COR-L47 (cell line): ENCODE measurements around the gene TPPP3.
"Not testable (repeated sequence)": the region's sequence is repeated elsewhere in the genome, so short reads cannot be mapped to it uniquely, and the experiment has no call there.

Experiments used
- DNase-seq: peaks from one replicate; lab custom pipeline; 2025; lab: John Stamatoyannopoulos, UW

The TPPP3 gene

GRCh38 chr16:67389911-67390815 is 3.1 kb downstream of the TPPP3 start:
- no peak for DNase-seq

DNA sequence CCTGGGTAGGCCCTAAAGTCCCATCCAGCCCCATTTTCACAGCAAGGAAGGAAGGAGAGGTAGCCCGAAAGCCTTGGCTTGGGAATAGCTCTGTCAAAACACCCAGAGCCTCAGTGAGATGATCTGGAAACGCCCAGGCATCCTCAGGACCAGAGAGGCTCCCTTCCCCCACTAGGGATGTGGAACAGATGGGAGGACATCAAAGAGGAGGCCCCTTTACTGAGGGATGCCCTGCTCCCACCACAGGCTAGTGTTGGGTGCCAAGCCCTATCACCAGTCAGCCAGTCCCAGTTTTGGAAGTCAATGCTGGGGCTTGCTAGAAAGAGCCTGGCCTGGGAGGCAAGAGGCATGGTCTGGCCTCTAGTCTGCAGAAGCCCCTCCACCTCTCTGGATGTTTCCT is 4.7 kb downstream of the TPPP3 start:
- DNase-seq, result no peak

DNA sequence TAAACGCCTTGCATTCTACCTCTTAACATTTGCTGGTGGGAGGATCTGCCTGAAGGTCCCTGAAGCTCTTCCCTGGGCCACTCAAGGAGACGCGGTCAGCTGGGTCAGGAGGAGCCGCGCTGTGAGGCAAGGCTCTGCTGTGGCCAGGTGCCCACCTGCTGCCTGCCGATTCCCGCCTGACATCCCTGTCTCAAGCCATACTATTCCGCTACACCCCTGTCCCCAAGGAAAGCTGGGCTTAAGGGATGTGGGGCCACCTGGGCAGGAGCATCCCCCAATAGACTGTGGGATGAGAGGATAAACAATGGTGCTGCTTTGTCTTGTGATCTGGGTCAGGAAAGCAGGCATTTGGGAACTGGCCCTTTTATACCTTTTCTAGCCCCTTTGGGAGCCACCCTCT is 5.1 kb downstream of the TPPP3 start:
- no peak for DNase-seq

DNA sequence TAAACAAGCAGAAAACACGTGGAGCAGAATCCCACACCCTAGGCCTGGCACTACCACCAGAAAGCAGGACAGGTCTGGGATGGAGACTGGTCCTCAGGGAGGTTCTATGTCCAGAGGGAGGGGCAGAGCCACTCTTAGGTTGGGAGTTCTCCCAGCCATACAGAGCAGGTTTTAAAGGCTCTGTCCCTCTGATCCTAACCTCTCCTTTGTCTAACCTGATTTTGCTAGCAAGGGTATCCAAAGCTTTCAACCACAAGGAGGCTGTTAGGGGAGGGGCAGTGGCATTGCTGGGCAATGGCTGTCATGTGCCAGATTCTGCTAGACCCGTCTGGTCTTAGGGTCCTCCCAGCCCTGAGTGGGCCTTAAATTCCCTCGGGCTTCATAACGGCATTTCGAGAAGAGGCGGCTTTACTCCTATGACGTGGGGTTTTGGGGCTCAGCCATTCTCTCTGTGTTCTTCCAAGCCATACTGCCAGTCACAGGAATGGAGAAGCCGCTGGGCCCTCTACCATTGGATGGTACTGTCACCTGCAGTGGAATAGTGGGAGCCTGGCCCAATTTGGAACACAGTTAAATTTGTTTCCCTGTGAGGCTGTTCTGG is 5.7 kb downstream of the TPPP3 start:
- no peak for DNase-seq

DNA sequence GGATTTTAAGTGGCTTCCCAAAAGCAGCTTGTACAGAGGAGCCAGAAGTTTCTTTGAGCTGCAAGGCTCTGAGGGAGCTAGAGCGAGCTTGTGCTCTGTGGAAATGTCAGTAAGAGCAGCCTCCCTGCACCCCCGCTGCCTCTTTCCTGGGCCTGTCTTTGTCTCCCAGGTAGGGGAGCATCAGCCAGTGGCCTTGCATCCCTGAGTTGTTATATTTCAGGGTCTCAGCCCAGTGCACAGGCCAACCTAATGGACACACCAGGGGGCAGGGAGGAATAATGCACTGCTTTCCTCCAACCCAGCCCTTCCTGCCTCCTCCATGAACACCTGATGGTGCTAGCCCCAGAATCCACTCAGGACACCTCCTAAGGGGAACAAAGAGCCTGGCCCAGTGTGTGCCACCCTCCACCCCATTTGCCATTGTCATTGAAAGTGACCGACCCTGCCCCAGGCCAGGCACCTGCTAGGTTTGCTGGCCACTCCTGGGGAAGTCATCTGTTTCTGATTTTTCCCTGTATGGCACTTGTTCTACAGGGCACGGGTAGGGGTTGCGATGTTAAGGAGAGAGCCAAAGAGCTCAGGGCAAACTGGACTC is 6.3 kb downstream of the TPPP3 start:
- no peak for DNase-seq

GRCh38 chr16:67384778-67385510 is 8.4 kb downstream of the TPPP3 start:
- DNase-seq, result no peak

DNA sequence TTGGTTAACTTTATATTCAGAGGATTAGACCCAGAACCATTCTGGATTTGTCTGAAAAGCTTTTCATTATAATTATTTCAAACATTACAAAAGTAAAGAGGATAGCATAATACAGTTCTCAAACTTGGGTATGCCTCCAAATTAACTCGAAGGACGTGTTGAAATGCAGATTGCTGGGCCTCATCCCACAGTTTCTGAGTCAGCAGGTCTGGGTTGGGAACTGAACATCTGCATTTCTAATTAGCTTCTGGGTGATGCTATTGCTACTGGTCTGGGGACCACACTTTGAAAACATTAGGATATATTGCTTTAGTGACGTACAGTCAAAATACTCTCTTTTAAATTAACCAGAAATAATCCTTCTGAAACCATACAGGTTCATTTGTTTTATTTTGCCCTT is 10.0 kb downstream of the TPPP3 start:
- no peak for DNase-seq

DNA sequence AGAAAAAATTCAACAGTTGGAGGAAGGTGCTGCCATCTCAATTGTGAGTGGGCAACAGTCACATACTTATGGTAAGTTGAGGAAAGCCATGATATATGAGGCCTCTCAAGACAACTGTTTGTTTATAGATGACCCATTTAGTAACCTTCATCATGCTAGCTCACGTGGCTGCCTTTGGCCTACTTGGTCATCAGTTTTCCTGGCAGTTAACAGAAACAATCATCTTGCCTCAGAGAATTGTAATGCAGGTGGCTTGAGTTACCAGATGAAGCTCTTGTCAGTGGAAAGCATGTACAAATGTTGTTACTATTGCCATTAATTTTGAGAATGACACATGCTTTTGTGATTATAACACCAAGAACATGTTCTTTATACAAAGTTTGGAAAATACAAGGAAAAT is 14.7 kb downstream of the TPPP3 start:
- DNase-seq, result no peak

DNA sequence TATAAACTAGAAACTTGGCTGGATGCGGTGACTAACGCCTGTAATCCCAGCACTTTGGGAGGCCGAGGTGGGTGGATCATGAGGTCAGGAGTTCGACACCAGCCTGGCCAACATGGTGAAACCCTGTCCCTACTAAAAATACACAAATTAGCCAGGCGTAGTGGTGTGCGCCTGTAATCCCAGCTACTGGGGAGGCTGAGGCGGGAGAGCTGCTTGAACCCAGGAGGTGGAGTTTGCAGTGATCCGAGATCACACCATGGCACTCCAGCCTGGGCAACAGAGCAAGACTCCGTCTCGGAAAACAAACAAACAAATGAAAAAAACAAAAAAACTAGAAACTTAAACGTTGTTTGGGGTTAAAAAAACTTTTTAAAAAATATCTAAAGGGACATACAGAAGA is 17.3 kb downstream of the TPPP3 start:
- DNase-seq, result not testable (repeated sequence)

GRCh38 chr16:67372664-67373063 is 20.6 kb downstream of the TPPP3 start:
- DNase-seq, result peak; percentile 51

GRCh38 chr16:67370661-67371060 is 22.6 kb downstream of the TPPP3 start:
- no peak for DNase-seq

- DNase-seq, result no peak
Observed at GRCh38 chr16:67364600-67365235, 28.6 kb downstream of the TPPP3 start.

DNA sequence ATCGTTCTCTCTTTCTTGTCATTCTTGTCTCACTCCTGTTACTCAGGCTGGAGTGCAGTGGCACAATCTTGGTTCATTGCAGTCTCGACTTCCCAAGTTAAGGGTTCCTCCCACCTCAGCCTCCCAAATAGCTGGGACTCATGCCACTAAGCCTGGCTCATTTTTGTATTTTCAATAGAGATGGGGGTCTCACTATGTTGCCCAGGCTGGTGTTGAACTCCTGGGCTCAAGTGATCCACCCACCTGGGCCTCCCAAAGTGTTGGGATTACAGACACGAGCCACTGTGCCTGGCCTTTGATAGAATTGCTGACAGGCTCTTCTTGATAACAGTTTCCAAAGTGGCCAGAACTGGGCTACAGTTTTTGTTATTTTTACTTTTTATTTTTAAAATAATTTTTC is 32.3 kb downstream of the TPPP3 start:
- DNase-seq, result no peak

DNA sequence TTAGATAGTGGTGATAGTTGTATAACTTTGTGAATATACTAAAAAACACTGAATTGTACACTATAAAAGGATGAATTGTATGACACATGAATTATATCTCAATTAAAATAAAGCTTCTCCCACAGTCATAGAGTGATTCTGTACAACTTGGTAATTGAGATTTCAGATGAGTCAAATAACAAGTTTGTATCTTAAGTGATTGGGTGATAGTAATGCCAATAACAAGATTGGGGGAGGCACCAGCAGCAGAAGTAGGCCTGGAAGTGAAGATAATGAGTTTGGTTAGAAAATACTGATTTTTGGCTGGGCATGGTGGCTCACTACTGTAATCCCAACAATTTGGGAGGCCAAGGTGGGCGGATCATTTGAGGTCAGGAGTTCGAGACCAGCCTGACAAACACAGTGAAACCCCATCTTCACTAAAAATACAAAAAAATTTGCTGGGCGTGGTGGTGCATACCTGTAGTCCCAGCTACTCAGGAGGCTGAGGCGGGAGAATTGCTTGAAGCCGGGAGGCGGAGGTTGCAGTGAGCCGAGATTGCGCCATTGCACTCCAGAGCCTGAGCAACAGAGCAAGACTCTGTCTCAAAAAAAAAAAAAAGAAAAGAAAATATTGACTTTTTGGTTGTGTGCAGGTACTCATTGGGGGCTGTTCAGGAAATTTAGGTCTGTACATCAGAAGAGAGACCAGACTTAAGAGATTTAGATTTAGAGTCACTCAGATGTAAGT is 33.6 kb downstream of the TPPP3 start:
- not testable (repeated sequence) for DNase-seq

- DNase-seq, result no peak
Observed at GRCh38 chr16:67357561-67357960, 35.7 kb downstream of the TPPP3 start.

GRCh38 chr16:67356396-67356795 is 36.9 kb downstream of the TPPP3 start:
- no peak for DNase-seq

- not testable (repeated sequence) for DNase-seq
Observed at GRCh38 chr16:67352463-67352862, 40.8 kb downstream of the TPPP3 start.

DNA sequence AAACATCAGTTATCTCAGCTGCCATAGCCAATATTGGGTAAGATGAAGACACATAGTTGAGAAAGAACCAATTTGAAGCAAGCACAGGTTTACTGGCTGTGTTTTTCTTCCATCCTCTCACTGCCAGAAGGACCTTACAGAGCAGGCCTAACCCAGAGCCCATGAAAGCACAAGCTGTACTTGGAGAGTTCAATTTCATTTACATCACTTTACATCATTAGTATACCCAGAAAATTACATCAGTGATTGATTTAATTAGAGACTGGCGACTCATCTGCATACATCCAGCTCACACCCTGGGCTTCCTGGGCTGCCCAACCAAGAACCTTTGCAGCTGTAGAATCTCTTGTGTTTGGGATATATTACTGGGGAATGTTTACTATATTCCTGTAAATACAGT is 43.0 kb downstream of the TPPP3 start:
- DNase-seq, result no peak

- DNase-seq, result no peak
Observed at GRCh38 chr16:67349172-67349571, 44.1 kb downstream of the TPPP3 start.

DNA sequence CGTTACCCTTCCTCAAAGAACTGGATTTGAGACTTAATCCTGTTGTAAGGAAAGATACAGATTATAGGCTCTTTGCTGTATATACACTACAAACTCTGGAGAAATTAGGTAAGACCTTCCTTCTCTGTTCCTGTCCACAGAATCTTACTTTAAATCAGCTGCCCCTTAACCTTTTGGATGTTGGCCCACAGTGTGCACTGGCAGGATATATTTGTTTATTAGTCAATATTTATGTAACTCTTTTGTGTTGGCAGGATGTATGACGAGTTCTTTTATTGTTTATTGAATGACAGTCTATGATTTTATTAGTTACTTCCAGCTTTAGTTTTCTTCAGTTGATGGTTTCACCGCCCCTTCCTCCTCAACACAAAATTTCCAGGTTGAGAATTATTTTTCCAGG is 47.0 kb downstream of the TPPP3 start:
- DNase-seq, result no peak

DNA sequence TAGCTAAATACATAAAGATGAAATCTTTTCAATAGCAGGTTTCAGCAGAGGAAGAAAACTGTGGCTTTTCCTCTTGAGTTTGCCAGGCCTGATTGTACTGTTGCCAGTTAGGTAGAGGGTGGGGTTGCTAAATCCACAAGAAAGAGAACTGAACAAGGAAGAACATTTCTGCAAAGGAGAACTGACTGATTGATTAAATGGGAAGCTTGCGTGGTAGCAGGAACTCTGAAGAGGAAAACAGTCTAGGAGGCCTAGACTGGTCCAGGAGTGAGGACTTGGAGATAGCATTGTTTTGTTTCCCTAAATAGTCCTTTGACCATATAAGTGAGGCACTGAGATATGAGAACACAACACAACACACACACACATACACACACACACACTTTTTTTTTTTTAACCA is 47.9 kb downstream of the TPPP3 start:
- no peak for DNase-seq
